ENCODE measurements around the gene SHISAL1. TPM values are rescaled to one million over a fixed set of nuclear protein-coding genes. Genes with fewer than 3 reads are reported as not detected.

Gene SHISAL1
- total and polyA plus RNA-seq, 8 donors = 0.72 to 1.4 (median 0.92) TPM

GRCh38 chr22:44354288-44354687 is 41.5 kb upstream of the SHISAL1 start:
- no peaks in the 10 kb centered on the region for H3K9me3 ChIP-seq
- H3K27ac ChIP-seq = no peak overlapping the region
- no peak overlapping the region for H3K4me3 ChIP-seq
- intact Hi-C loops (cut with DNase I) = no loop called here
- peaks cover 0 to 77% of the 10 kb centered on the region in 2 donors for H3K27me3 ChIP-seq
- DNase-seq = peak in 1 of 4 donors; percentile 21
- ATAC-seq = no peak
- H3K4me1 ChIP-seq = peaks cover 0 to 6% of the 10 kb centered on the region in 2 donors
- TF ChIP-seq CTCF (IDR thresholded peaks at IDR 0.05) = no peak
- no peaks in the 10 kb centered on the region for H3K36me3 ChIP-seq

- DNase-seq = peak in 1 of 4 donors; percentile 47
- intact Hi-C loops (cut with DNase I) = no loop called here
- peaks cover 0 to 6% of the 10 kb centered on the region in 2 donors for H3K4me1 ChIP-seq
- no peak overlapping the region for H3K27ac ChIP-seq
- TF ChIP-seq CTCF (IDR thresholded peaks at IDR 0.05) = no peak
- no peaks in the 10 kb centered on the region for H3K9me3 ChIP-seq
- H3K4me3 ChIP-seq = no peak overlapping the region
- H3K27me3 ChIP-seq = peaks cover 0 to 81% of the 10 kb centered on the region in 2 donors
- H3K36me3 ChIP-seq = no peaks in the 10 kb centered on the region
- ATAC-seq = no peak
These were observed 40.3 kb upstream of the SHISAL1 start for GRCh38 chr22:44353041-44353440.

GRCh38 chr22:44352378-44353035 is 39.8 kb upstream of the SHISAL1 start:
- H3K36me3 ChIP-seq = no peaks in the 10 kb centered on the region
- H3K9me3 ChIP-seq = no peaks in the 10 kb centered on the region
- ATAC-seq (no peak), DNase-seq (peak in 1 of 4 donors; percentile 43)
- H3K27ac ChIP-seq = no peak overlapping the region
- H3K27me3 ChIP-seq = peaks cover 0 to 81% of the 10 kb centered on the region in 2 donors
- H3K4me1 ChIP-seq = peaks cover 0 to 6% of the 10 kb centered on the region in 2 donors
- intact Hi-C loops (cut with DNase I) = no loop called here
- TF ChIP-seq CTCF (IDR thresholded peaks at IDR 0.05) = no peak
- H3K4me3 ChIP-seq = no peak overlapping the region

- ATAC-seq (peak; percentile 66), DNase-seq (peak in 2 of 4 donors; percentile 37 to 61)
- intact Hi-C loops (cut with DNase I) = no loop called here
- Histone ChIP-seq H3K9me3 (no peaks in the 10 kb centered on the region), H3K27ac (no peak overlapping the region), H3K27me3 (peaks cover 0 to 79% of the 10 kb centered on the region in 2 donors), H3K4me3 (no peak overlapping the region), H3K4me1 (peaks cover 0 to 6% of the 10 kb centered on the region in 2 donors), H3K36me3 (no peaks in the 10 kb centered on the region)
- TF ChIP-seq CTCF (IDR thresholded peaks at IDR 0.05) = no peak
These were observed 39.1 kb upstream of the SHISAL1 start for GRCh38 chr22:44351685-44352377.

GRCh38 chr22:44351037-44351436 is 38.3 kb upstream of the SHISAL1 start:
- Histone ChIP-seq H3K27ac (no peak overlapping the region), H3K4me1 (peaks cover 0 to 6% of the 10 kb centered on the region in 2 donors), H3K27me3 (peaks cover 0 to 72% of the 10 kb centered on the region in 2 donors), H3K9me3 (no peaks in the 10 kb centered on the region), H3K36me3 (no peaks in the 10 kb centered on the region), H3K4me3 (no peak overlapping the region)
- intact Hi-C loops (cut with DNase I) = no loop called here
- no peak for TF ChIP-seq CTCF (IDR thresholded peaks at IDR 0.05)
- DNase-seq = no peak
- no peak for ATAC-seq
